Stomach smooth muscle (tissue), 2 donors: ENCODE data around the gene THRA.

Experiments
- H3K27ac ChIP-seq: one replicate; pipeline ENCODE4 v1.7.0; 2013; ENCODE audit warnings: mild to moderate bottlenecking, low read length, inconsistent platforms
- H3K27me3 ChIP-seq, 2 donors: one replicate each; pipeline ENCODE4 v1.7.0; 2013; ENCODE audit warnings: low read length in 2 of 2; ENCODE audit not compliant: insufficient read depth in 2 of 2, control insufficient read depth in 1 of 2
- H3K36me3 ChIP-seq, 2 donors: one replicate each; pipeline ENCODE4 v1.7.0; 2013; ENCODE audit warnings: low read length in 2 of 2; ENCODE audit not compliant: control insufficient read depth in 2 of 2, insufficient read depth in 2 of 2
- H3K4me1 ChIP-seq: one replicate; pipeline ENCODE4 v1.7.0; 2013; ENCODE audit warnings: low read length; ENCODE audit not compliant: control insufficient read depth, insufficient read depth
- H3K4me3 ChIP-seq, 2 donors: one replicate each; pipeline ENCODE4 v1.7.0; 2013; ENCODE audit warnings: low read length in 2 of 2
- H3K9ac ChIP-seq, 2 donors: one replicate each; pipeline ENCODE4 v1.7.0; 2013; ENCODE audit warnings: low read length in 2 of 2, mild to moderate bottlenecking in 1 of 2
- H3K9me3 ChIP-seq, 2 donors: one replicate each; pipeline ENCODE4 v1.7.0; 2013; ENCODE audit warnings: low read length in 2 of 2; ENCODE audit not compliant: control insufficient read depth in 2 of 2
- donor health status: healthy.
- donor health status: Pancreatic carcinoma.

THRA gene

DNA sequence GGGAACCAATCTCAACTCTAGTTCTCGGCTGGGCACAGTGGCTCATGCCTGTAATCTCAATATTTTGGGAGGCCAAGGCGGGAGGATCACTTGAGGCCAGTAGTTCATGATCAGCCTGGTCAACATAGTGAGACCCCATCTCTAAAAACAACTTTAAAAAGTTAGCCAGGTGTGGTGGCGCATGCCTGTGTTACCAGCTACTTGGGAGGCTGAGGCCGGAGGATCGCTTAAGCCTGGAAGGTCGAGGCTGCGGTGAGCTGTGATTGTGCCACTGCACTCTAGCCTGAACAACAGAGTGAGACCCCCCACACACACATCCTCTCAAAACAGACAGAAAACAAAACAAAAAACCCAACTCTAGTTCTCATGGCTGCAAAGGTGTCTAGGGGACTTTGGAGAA is 4.9 kb downstream of the THRA start:
- Histone ChIP-seq H3K9me3 (no peaks in the 10 kb centered on the region), H3K9ac (no peak overlapping the region), H3K27me3 (no peaks in the 10 kb centered on the region), H3K27ac (peak overlapping the region; percentile 93), H3K4me3 (peak overlapping the region in 1 of 2 donors; percentile 73), H3K4me1 (peaks cover 90% of the 10 kb centered on the region), H3K36me3 (no peaks in the 10 kb centered on the region)

DNA sequence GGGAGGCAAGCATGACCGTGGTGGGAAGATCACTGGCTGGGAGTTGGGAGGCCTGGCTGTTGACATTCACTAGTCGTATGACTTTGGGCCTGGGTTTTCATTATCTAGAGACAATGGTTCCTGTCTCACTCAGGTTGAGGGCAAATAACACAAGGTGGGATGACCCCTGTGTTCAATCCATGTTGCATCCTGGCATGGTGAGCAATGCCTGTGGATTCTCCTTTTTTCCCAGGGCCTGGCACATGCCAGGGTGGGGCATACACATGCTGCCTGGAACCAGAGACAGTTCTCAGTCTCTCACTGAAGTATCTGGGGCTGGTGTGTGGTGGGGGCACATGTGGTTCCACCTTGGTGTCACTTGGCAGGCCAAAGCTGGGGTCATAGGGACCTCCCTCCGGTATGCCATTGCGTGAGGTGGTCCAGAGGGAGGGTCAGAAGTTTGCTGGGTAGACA is 5.4 kb downstream of the THRA start:
- Histone ChIP-seq H3K9me3 (no peaks in the 10 kb centered on the region), H3K4me3 (peak overlapping the region; percentile 60 to 73), H3K27me3 (no peaks in the 10 kb centered on the region), H3K9ac (peak overlapping the region; percentile 47 to 64), H3K36me3 (no peaks in the 10 kb centered on the region), H3K4me1 (peaks cover 94% of the 10 kb centered on the region), H3K27ac (peak overlapping the region; percentile 93)

DNA sequence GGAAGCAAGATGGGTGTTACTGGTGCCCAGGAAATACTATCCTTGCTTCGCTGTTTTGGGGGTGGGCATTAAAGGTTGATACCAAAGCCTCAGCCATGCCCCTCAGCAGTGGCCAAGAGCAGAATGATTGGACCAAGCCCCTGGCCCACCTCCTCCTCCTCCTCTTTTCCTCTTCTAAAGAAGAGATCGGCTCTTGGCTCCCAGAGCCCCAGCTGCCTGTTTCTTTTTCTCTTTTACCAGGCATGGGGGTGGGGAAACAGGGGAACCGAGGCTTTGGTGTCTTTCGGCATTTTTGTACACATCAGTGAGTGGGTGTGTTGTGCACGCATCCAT is 5.8 kb downstream of the THRA start:
- Histone ChIP-seq H3K9me3 (no peaks in the 10 kb centered on the region), H3K4me1 (peaks cover 98% of the 10 kb centered on the region), H3K9ac (peak overlapping the region; percentile 47 to 64), H3K36me3 (no peaks in the 10 kb centered on the region), H3K27me3 (no peaks in the 10 kb centered on the region), H3K4me3 (peak overlapping the region; percentile 60 to 73), H3K27ac (peak overlapping the region; percentile 93)

GRCh38 chr17:40068917-40069750 is 6.4 kb downstream of the THRA start:
- Histone ChIP-seq H3K4me3 (peak overlapping the region; percentile 60 to 73), H3K4me1 (peaks cover 98% of the 10 kb centered on the region), H3K27me3 (no peaks in the 10 kb centered on the region), H3K27ac (peak overlapping the region; percentile 93), H3K36me3 (no peaks in the 10 kb centered on the region), H3K9ac (peak overlapping the region; percentile 60 to 64), H3K9me3 (no peaks in the 10 kb centered on the region)

DNA sequence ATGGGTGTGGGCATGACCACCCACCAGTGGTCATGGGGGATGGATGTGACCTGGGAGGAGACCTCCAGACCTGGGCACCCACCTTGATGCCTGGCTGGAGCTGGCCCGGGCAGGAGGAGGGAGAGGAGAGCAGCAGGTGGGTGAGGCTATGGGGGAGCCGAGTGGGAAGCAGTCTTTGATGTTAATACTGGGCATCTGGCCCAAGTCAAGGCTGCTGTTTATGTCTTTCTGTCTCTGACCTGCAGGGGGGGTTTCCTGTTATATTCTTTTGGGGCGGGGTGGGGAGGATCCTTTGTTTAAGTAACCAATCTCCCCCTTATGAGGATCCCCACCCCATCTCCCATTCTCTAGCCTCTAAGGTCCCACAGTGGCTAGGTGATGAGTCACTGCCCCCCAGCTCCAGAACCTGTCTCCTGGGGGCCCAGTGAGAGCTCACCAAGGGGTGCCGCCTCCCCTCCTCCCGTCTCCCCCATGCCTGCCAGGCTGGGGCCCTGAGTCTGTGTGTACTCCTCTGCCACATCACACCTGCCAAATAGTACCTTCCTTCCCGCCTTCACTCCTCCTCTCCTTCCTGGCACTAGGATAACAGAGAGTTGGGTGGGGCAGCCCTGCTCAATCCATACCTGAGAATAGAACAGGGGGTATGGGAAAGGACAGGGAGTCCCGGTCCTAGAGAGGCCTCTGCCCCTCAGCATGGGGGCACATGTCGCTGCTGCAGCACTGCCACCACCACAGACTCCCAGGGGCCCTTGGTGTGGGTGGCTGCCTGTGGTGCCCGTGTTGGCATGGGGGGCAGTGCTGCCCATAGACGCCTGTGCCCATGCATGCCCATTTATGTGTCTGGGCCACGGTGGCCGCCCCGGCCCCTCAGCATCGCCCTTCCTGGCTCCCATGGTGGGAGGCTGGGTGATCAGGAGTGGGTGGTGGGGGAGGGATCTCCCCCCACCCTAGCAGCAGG is 7.3 kb downstream of the THRA start:
- Histone ChIP-seq H3K36me3 (peaks cover 0 to 2% of the 10 kb centered on the region in 2 donors), H3K9ac (peak overlapping the region; percentile 60 to 64), H3K9me3 (no peaks in the 10 kb centered on the region), H3K27me3 (no peaks in the 10 kb centered on the region), H3K27ac (peak overlapping the region; percentile 93), H3K4me3 (peak overlapping the region; percentile 60 to 73), H3K4me1 (peaks cover 98% of the 10 kb centered on the region)

- Histone ChIP-seq H3K9ac (peak overlapping the region; percentile 60 to 64), H3K4me3 (peak overlapping the region; percentile 60 to 73), H3K4me1 (peaks cover 98% of the 10 kb centered on the region), H3K36me3 (peaks cover 0 to 3% of the 10 kb centered on the region in 2 donors), H3K27me3 (no peaks in the 10 kb centered on the region), H3K27ac (peak overlapping the region; percentile 93), H3K9me3 (no peaks in the 10 kb centered on the region)
Observed at GRCh38 chr17:40070709-40071312, 8.0 kb downstream of the THRA start.

- peak overlapping the region; percentile 51 to 60 for H3K9ac ChIP-seq
- no peaks in the 10 kb centered on the region for H3K27me3 ChIP-seq
- peaks cover 0 to 9% of the 10 kb centered on the region in 2 donors for H3K36me3 ChIP-seq
- H3K27ac ChIP-seq, result peak overlapping the region; percentile 93
- peak overlapping the region; percentile 36 to 73 for H3K4me3 ChIP-seq
- H3K9me3 ChIP-seq, result no peaks in the 10 kb centered on the region
- H3K4me1 ChIP-seq, result peaks cover 100% of the 10 kb centered on the region
Observed at GRCh38 chr17:40071313-40072039, 8.7 kb downstream of the THRA start.

- Histone ChIP-seq H3K9ac (peak overlapping the region; percentile 39 to 60), H3K27ac (peak overlapping the region; percentile 93), H3K4me1 (peaks cover 98% of the 10 kb centered on the region), H3K27me3 (no peaks in the 10 kb centered on the region), H3K9me3 (no peaks in the 10 kb centered on the region), H3K4me3 (peak overlapping the region; percentile 36 to 73), H3K36me3 (peaks cover 5 to 15% of the 10 kb centered on the region in 2 donors)
Observed at GRCh38 chr17:40072040-40072734, 9.4 kb downstream of the THRA start.

DNA sequence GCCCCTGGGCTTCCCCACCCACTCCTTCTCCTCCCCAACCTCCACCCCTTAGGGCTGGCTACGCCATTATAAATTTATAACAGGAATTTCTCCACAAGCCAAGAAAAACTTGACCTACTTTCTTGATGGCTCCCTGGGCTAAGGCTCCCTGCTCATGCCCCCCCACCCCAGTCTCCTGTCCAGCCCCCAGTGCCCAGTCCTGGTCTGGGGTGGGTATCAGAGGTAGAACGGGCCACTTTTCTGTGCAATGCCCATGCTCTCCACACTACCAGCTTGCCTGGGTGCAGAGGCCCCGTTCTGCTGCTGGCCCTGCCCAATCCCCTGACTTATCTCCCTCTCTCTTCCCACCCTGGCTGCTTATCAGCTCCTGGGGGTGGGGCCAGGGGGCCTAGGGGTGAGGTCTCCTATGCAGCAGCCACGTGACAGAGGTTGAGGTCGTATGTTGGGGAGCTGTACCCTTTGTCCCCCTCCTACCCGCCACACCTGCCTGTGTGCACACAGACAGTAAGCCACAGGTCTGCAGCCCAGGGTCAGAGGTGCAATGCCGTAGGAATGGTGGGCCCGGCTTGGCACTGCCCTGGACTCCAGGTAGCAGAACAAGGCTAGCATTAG is 10.1 kb downstream of the THRA start:
- H3K4me1 ChIP-seq, result peaks cover 93% of the 10 kb centered on the region
- H3K9ac ChIP-seq, result peak overlapping the region; percentile 36 to 39
- peaks cover 8 to 17% of the 10 kb centered on the region in 2 donors for H3K36me3 ChIP-seq
- H3K9me3 ChIP-seq, result no peaks in the 10 kb centered on the region
- no peaks in the 10 kb centered on the region for H3K27me3 ChIP-seq
- peak overlapping the region; percentile 93 for H3K27ac ChIP-seq
- H3K4me3 ChIP-seq, result peak overlapping the region in 1 of 2 donors; percentile 73
